C4-2B (cell line): Measurements from ENCODE around the gene TADA2A.

Source experiments
- ZFX ChIP-seq: fragments of 450-650 bp; IDR thresholded peaks from 2 replicates; pipeline ENCODE4 v1.6.1; 2017
- TF ChIP-seq, protein P1 (sequence below): fragments of 450-650 bp; conservative IDR thresholded peaks from 2 replicates; pipeline ENCODE4 v1.5.1; 2017; ENCODE audit warnings: mild to moderate bottlenecking

- TF ChIP-seq, protein P1, sequence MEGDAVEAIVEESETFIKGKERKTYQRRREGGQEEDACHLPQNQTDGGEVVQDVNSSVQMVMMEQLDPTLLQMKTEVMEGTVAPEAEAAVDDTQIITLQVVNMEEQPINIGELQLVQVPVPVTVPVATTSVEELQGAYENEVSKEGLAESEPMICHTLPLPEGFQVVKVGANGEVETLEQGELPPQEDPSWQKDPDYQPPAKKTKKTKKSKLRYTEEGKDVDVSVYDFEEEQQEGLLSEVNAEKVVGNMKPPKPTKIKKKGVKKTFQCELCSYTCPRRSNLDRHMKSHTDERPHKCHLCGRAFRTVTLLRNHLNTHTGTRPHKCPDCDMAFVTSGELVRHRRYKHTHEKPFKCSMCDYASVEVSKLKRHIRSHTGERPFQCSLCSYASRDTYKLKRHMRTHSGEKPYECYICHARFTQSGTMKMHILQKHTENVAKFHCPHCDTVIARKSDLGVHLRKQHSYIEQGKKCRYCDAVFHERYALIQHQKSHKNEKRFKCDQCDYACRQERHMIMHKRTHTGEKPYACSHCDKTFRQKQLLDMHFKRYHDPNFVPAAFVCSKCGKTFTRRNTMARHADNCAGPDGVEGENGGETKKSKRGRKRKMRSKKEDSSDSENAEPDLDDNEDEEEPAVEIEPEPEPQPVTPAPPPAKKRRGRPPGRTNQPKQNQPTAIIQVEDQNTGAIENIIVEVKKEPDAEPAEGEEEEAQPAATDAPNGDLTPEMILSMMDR = no peak
- no peak for TF ChIP-seq ZFX
Observed at GRCh38 chr17:37461668-37462067, 55.0 kb downstream of the TADA2A start.
